OCI-LY7 (cell line): Measurements from ENCODE around the gene B3GNT8.

ENCODE experiments used
- CTCF ChIP-seq: fragments of 200-600 bp; sonication (generic); conservative IDR thresholded peaks from 2 replicates; pipeline ENCODE4 v1.5.1; 2014; ENCODE audit warnings: mild to moderate bottlenecking, antibody characterized with exemption, low read length, moderate library complexity, mixed read lengths
- EZH2phosphoT487 ChIP-seq: fragments of 200-600 bp; sonication (generic); IDR thresholded peaks from 2 replicates; pipeline ENCODE4 v1.6.1; 2018; ENCODE audit warnings: low read depth, borderline replicate concordance, mild to moderate bottlenecking, mixed run types, antibody characterized with exemption, low read length, moderate library complexity, mixed read lengths

- TF ChIP-seq CTCF (no peak), EZH2phosphoT487 (no peak)
Observed at GRCh38 chr19:41398598-41398997, 28.6 kb downstream of the B3GNT8 start.
